Coronary artery (tissue), 2 donors: ENCODE measurements around the gene GBF1.

Source experiments
- DNase-seq: peaks from one replicate; pipeline ENCODE4 v3.0.0-alpha.2; 2017; ENCODE audit warnings: low spot score
- H3K27ac ChIP-seq, 2 donors: fragments of 200-600 bp; sonication (generic); one replicate each; pipeline ENCODE4 v1.5.1; 2016 to 2019
- H3K4me3 ChIP-seq: fragments of 200-600 bp; sonication (generic); 2 replicates; pipeline ENCODE4 v1.5.1; 2016; ENCODE audit warnings: mild to moderate bottlenecking, moderate library complexity
- TF ChIP-seq, protein P1 (sequence below): fragments of 200-600 bp; sonication (generic); IDR thresholded peaks from one replicate; pipeline ENCODE4 v1.5.1; 2019; ENCODE audit warnings: antibody characterized with exemption

Gene GBF1

DNA sequence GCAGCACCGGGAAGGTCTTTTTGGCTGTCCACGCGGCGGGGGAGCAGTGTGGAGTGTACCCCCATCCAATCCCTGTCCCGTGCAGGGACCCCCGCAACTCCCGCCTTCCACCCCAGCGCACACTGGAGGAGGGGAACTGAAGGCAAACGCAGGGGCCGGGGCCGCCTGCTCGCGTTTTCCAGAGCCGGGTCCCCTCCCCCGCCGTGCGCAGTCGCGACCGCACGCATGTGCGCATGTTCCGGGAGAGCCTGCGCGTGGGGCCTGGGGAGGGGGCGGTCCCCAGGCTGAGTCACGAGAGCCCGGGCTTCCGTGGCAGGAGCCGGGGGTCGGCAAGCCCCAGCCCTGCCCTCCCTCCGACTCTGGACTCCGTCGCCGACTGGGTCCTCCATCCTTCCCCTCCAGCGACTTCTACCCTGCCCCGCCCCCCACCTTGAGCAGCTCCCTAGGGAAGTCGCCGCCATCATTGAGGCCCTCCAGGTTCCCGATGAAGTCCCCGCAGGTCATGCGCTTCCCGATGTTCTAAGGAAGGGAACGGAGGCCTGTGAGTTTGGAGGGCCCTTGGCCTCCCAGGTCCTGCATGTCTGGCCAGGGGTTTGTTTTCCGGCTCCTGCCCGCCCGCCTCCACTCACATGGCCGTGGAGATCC is 165.2 kb downstream of the GBF1 start:
- no peak for DNase-seq
- Histone ChIP-seq H3K4me3 (peak overlapping the region; percentile 52), H3K27ac (no peak overlapping the region)
- TF ChIP-seq, protein P1, sequence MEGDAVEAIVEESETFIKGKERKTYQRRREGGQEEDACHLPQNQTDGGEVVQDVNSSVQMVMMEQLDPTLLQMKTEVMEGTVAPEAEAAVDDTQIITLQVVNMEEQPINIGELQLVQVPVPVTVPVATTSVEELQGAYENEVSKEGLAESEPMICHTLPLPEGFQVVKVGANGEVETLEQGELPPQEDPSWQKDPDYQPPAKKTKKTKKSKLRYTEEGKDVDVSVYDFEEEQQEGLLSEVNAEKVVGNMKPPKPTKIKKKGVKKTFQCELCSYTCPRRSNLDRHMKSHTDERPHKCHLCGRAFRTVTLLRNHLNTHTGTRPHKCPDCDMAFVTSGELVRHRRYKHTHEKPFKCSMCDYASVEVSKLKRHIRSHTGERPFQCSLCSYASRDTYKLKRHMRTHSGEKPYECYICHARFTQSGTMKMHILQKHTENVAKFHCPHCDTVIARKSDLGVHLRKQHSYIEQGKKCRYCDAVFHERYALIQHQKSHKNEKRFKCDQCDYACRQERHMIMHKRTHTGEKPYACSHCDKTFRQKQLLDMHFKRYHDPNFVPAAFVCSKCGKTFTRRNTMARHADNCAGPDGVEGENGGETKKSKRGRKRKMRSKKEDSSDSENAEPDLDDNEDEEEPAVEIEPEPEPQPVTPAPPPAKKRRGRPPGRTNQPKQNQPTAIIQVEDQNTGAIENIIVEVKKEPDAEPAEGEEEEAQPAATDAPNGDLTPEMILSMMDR: no peak

DNA sequence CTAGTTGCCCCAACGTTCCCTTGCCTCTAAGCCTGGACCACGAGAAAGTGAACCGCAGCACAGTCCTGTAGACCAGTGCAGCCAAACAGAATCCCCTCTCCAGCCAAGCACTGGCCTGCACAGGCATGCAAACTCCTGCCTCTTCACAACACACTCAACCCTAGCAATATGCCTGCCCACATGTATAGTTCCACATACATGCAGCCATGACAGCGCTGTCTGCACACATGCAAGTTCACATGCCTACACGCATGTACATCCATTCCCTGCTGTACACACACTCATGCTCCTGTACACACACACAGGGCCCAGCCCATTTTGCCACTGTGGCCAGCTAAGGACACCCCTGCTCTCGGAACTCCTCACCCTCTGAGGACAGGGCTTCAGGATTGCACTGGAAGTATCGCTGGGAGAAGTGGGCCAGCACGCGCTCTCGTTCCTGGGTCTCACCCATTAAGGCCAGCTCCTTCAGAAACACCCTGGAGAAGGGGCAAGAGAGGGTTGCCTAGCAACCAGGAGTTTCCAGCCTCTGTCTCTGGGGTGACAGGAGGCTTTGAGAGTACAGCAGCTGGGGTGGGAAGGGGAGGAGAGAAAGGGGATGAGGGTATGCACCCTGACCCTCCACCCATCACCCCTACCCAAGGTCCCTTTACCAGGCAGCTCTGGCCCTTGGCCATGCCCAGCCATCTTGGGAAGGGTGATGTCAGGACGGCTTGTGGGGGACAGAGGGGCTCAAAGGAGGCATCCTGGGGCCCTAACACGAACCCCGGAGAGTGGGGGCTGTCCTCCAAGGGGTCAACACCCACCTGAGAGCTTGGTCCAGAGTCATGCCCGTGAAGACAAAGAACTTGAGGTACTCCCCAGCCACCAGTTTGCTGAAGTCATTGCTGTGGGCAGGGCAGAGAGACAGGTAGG is 166.3 kb downstream of the GBF1 start:
- no peak for DNase-seq
- Histone ChIP-seq H3K4me3 (no peak overlapping the region), H3K27ac (no peak overlapping the region)
- TF ChIP-seq, protein P1: no peak

DNA sequence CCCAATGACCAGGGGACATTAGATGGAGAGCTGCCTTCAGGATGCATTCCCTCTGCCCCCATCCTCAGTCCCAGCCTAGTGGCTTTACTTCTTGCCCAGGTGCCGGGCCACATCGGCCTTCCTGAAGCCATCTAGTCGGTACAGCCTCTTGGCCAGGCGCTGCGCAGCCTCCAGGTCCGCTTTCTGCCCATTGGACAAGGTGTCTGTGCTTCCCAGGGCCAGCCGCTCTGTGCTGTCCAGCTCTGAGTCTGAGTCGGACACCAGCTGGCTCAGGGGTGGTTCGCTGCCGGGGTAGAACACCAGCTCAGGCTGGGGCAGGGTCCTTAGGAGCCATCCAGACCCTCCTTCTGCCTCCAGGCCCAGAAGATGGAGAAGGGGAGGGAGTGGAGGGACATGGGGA is 167.0 kb downstream of the GBF1 start:
- TF ChIP-seq, protein P1: no peak
- H3K27ac ChIP-seq: no peak overlapping the region
- DNase-seq: no peak
- no peak overlapping the region for H3K4me3 ChIP-seq

DNA sequence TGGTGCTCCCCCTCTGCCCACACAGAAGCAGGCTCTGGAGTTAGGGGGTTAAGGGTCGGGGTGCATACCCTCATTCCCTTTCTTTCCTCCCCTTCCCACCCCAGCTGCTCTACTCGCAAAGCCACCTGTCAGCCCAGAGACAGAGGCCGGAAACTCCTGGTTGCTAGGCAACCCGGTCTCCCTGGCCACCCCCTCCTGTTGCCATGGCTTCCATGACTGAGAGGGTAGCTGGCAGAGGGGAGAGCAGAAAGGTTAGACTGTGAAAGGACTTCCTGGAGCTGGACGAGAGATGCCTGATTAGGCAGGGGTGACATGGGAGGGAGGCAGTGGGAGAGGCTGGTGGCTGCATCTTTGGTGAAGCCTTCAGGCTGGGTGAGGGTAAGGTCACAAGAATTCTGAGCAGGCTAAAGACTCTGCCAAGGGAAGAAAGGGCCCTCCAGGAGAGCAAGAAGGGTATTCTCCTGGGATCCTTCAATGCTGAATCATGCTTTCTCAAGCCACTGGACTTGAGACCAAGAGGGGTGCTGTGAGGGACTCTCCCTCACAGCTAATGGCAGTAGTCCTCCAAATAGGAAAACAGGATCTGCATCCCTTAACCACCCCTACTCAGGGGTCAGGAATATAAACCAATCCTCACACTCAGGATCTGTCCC is 167.8 kb downstream of the GBF1 start:
- DNase-seq: no peak
- TF ChIP-seq, protein P1: no peak
- no peak overlapping the region for H3K27ac ChIP-seq

DNA sequence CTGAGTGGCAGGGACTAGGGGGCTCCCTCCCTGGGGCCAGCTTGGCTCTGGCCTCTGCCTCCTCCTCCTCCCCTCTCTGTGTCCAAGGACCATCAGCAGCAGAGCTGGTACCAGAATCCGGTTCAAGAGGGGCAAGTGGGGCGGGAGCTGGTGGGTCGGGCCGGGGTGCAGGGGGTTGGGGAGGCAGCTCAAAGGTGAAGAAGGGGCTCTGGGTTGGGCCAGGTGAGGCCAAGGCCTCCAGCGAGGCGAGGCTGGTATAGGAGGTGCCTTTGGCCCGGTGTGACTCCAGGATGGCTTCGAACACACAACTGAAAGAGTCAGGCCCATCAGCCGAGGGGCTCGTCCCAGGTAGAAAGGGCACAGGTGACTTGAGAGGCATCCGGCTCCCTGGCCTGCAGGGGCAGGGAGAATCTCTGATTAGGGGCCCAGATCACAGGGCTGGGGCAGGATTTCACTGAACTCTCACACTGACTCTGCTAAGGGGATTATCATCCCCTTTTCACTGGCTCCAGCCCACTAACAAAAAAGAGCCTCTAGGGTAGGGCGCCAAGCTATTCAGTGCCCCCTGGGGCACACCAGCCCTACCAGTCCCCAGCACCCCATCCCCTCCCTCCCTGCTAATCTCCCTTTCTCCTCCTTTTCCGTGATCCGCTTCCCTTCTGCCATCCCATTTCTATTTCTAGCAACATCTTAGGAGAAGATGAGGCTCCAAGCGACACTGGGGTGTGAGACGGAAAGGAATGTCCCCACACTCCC is 168.7 kb downstream of the GBF1 start:
- TF ChIP-seq, protein P1: no peak
- DNase-seq: no peak
- H3K27ac ChIP-seq: no peak overlapping the region
- H3K4me3 ChIP-seq: no peak overlapping the region

More for the DNA sequence above, 167.8 kb downstream of the GBF1 start:
- no peak overlapping the region for H3K4me3 ChIP-seq

DNA sequence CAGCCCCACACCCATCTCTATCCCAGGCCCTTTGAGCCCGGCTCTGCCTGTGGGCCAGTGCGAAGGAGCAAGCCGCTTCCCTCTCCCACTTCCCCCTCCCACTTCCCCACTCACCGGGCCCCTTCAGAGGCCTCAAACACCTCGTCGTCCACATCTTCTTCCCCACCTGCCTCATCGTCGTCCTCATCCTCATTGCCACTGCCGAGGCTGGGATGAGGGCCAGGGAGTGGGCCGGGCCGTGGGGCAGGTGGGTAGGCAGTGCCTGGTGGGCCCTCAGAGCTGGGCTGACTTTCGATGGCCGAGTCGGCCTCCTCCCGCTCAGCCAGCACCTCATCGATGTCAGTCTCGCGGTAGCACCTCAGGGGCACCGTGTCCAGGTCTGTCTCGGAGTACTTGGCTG is 169.4 kb downstream of the GBF1 start:
- no peak for DNase-seq
- no peak overlapping the region for H3K4me3 ChIP-seq
- TF ChIP-seq, protein P1: no peak
- H3K27ac ChIP-seq: no peak overlapping the region
